Stimulated activated CD4-positive, alpha-beta T cell treated with anti-CD3 and anti-CD28 coated beads, Interleukin-4, amount 100 ng/mL, for 48 hours (primary cell): ENCODE data around the gene MAST2.
"Not testable (repeated sequence)": the region's sequence is repeated elsewhere in the genome, so short reads cannot be mapped to it uniquely, and the experiment has no call there.

ENCODE experiments used
- DNase-seq, 2 donors: peaks; one replicate each; pipeline ENCODE4 v3.0.0-alpha.2; 2020; ENCODE audit warnings: low read depth in 2 of 2

MAST2 gene

DNA sequence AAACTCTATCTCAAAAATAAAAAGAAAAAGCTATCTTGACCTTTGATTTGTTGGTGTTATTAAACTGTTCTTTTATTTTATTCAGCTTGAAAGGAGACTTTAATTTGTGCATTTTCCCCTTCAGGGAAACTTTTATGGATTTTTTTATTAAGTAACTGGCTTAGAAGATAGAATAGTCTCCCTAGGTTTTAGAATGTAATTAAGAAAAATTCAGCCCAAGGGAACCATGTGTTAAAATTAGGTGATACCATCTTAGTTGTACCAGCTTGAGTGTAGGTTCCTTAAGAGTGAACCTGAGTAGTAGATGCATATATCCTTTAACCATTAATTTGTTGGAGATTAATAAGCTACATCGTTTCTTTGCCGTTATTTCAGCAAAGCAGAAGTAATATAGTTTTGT, 11.4 kb downstream of the MAST2 start:
- DNase-seq: no peak

DNA sequence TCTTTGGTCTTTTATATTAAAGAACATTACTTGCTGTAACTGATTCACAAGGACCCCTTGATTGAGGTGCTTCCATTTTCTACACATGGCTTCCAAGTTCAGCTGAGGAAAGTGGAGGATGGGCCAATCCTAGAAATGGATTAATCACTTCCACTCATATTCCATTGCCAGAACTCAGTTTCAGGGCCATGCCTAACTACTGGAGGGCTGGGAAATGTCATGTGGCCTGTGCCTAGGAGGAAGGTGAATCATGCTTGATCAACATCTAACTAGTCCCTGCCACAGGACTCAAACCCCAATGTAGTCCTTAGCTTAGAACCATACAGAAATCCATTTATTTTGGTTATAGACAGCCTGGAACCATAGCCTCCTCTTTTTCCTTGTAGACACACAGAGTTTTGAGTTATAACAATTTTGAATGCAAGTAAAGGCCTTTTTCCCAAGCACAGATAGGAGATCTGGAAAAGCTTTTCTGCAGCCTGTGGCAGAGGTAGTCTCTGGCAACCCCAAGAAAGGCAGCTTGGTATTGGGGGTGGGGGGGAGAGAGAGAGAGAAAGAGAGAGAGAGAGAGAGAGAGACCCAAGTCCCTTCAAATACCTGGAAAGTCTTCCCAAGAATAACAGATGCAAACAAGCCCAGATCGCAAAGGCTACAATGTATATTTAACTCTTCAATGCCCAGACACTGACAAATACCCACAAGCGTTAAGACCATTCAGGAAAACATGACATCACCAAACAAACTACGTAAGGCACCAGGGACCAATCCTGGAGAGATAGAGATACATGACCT, 12.5 kb downstream of the MAST2 start:
- DNase-seq: no peak

DNA sequence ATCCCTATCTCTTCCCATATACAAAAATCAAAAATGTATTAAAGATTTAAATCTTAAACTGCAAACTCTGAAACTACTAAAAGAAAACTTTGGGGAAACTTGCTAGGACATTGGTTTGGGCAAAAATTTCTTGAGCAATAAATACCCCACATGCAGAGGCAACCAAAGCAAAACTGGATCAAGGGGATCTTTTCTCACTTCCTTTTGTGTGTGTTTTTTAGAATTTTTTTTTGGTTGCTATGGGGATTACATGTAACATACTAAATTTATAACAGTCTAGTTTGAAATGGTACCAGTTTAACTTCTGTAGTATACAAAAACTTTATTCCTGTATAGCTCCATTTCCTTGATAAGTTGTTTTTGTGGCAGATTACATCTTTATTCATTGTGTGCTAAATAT, 16.8 kb downstream of the MAST2 start:
- no peak for DNase-seq

DNA sequence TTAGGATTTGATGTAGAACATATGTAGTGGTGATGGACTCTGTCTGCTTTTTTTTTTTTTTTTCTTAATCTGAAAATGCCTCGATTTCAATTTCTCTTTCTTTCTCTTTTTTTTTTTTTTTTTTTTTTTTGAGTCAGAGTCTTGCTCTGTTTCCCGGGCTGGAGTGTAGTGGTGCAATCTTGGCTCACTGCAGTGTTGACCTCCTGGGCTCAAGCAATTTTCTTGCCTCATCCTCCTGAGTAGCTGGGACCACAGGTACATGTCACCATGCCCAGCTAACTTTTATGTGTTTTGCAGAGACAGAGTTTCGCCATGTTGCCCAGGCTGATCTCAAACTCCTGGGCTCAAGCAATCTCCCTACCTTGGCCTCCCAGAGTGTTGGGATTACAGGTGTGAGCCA, 17.4 kb downstream of the MAST2 start:
- no peak for DNase-seq

DNA sequence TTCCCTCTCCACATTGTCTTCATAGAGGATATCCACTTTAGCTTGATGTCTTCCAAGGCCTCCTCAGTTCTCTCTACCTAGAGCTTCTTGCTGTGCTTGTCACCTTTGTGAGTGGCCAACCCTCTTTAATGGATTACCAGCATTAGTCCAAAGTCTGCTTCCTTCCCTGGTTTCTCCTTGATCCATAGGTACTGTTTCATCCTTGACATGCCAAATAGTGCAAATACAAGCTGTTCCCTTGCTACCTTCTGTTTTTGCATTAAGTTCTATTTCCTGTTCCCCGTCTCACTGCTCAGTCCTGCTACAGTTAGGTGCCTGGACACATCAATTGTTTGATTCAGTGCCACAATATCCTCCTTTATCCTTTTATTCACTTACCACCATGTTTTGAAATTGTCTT, 19.2 kb downstream of the MAST2 start:
- DNase-seq: no peak

DNA sequence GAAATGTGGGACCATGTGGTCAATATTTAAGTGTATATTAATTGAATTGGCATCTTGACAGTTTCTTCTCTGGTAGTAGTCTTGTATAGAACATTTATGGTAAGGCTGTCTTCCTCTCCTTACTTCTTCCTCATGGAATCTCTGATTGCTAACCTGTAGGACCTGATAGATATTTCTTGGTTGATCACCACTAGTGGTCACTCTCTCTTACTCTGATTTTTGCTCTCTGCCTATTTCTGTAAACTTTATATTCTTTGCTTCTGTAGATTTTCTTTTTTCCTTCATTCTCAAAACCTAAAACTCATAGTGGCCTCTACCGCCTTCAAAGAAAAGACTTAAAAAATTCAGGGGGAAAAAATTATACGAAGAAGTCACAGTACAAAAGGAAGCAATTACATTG, 21.2 kb downstream of the MAST2 start:
- no peak for DNase-seq

DNA sequence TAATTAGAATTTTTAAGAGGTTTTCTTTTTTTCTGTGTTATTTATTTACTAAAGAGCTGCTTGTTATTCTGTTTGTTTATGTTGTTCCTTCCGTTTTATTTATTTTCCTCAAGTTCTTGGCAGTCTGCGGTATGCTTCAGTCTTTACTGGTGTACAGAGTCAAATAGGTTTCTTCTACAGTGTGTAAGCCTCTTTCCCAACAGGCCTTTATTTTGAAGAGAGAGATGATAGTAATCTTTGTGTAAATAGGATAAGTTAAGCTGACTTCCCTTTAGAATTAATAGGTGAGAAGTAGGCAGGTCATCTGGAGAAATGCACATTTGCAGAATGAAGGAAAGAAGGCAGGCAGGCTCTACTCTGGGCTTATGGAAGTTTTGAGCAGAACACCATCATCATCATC, 23.8 kb downstream of the MAST2 start:
- no peak for DNase-seq

DNA sequence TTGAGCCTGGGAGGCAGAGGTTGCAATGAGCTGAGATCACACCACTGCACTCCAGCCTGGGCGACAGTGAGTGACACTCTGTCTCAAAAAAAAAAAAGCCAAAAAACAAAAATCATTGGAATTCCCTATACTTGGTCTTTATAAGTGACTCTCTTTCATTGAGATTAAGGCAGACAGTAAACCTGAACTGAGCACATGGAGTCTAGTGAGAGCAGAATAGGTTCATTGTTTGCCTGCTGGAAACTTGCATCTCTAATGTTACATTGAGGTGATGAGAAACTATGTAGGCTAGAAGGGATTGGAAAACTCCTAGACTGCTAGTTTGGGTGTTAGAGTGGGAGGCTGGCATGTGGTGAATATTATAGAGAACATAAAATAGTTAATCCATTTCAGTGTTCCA, 25.4 kb downstream of the MAST2 start:
- no peak for DNase-seq

DNA sequence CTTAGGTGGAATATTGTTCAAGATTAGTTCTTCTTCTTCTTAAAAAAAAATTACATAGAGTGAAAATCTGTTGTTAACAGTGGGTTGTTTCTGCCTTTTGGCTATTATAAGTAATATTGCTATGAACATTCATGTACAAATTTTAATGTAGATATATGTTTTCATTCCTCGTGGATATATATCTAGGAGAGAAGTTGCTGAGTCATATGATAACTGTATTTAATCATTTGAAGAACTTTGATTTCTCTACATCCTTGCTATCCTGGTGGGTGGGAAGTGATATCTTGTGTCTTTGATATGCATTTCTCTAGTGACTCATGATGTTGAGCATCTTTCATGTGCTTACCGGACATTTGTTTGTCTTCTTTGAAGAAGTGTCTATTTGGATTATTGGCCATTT, 29.9 kb downstream of the MAST2 start:
- no peak for DNase-seq

DNA sequence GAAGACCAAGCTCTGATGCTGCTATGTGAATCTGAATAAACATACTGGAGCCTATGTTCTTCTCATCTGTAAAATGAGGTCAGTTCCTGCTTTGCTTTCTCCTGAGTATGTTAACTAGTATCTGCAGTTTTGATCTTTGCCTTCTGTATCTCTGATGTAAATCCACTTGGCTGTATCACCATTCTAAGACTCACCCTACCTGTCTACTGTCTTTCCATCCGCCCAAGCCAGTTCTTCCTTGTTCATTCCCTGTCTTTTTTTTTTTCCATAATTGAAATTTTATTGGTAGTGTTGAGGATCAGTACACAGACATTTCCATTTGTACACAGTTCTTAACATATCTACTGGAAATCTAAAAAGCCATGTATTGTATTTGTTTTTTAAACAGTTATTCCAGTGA, 31.3 kb downstream of the MAST2 start:
- DNase-seq: no peak

DNA sequence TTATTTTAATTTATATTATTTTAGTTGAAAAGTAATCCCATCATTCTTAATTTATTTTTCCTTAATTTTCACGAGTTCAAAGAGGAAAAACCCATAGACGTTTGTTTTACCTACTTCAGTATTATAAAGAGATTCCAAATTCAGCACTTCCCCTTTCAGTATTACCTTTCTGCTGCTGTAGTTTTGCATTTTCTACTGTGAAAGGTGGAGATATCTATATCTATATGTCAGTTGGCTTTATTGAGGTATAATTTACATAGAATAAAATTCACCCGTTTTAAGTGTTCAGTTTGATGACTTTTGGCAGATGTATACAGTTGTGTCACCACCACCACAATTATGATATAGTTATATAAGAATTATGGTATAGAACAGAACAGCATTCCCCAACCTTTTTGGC, 33.0 kb downstream of the MAST2 start:
- no peak for DNase-seq

DNA sequence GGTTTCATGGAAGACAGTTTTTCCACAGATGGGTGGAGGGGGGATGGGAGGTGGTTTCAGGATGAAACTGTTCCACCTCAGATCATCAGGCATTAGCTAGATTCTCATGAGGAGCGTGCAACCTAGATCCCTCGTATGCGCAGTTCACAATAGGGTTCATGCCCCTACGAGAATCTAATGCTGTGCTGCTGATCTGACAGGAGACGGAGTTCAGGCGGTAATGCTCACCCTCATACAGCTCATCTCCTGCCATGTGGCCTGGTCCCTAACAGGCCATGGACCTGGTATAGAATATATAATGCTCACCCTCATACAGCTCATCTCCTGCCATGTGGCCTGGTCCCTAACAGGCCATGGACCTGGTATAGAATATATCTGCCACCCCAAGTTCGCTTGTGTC, 33.4 kb downstream of the MAST2 start:
- not testable (repeated sequence) for DNase-seq

DNA sequence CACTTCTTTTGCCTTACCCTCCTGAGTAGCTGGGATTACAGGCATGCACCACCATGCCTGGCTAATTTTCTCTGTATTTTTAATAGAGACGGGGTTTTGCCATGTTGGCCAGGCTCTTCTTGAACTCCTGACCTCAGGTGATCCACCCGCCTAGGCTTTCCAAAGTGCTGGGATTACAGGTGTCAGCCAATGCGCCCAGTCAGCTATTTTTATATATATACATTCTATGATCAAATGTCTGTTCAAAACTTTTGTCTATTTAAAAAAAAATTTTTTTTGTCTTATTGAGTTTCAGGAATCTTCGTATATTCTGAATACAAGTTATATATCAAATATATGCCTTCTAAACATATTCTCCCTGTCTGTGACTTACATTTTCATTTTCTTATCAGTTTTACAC, 34.9 kb downstream of the MAST2 start:
- DNase-seq: not testable (repeated sequence)

DNA sequence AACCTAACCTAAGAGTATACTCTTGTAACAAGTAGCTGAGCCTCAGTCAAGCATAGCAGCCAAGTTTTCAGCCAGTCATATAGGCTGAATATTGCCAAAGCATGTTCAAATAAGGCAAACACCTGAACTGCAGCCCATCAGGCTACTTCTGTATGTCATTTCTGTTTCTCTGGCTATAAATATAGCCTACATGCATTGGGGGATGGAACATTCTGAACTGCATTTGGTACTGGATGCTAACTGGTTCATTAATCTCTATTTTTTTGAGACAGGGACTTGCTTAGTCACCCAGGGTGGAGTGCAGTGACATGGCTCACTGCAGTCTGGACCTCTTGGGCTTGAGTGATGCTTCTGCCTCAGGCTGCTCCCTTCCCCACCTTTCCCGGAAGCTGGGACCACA, 37.3 kb downstream of the MAST2 start:
- no peak for DNase-seq

DNA sequence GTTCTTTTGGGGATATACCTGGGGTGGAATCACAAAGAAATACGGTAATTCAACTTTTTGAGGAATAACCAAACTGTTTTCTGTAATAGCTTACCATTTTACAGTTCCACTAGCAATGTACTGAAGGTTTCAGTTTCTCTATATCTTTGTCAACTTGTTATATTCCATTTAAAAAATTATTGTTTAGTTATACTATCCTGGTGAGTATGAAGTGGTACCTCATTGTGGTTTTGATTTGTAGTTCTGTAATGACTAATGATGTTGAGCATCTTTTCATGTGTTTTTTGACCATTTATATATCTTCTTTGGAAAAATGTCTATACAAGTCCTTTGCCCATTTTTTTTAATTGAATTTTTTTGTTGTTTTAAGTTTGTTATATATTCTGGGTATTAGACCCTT, 39.4 kb downstream of the MAST2 start:
- no peak for DNase-seq

DNA sequence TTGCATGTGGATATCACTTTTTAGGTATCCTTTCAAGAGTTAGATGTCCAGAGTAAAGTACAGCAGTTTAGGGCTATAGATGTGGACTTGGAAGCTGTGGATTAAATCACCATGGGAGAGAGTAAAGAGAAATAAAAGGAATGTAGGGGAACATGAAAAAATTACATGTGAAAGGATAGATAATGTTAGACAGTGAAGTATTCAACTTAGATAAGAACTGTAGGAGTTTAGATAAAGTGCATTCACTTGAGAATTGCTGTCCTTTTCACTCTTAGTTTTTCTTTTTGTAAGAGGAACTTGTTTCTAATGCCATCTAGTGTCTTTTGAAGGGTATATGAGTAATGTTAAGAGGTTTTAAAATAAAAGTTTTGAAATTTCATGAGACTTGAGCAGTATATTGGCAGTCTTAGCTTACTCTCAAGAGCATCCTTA, 40.1 kb downstream of the MAST2 start:
- no peak for DNase-seq

DNA sequence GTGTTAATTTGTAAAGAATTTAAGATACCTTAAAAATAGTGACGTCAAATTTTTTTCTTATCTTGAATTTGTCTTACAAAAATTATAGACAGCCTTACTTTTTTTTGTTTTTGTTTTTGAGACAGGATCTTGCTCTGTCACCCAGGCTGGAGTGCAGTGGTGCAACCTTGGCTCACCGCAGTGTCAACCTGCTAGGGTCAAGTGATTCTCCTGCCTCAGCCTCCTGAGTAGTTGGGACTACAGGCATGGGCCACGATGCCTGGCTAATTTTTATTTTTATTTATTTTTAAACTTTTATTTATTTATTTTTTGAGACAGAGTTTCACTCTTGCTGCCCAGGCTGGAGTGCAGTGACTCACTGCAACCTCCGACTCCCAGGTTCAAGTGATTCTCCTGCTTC, 40.6 kb downstream of the MAST2 start:
- DNase-seq: not testable (repeated sequence)

DNA sequence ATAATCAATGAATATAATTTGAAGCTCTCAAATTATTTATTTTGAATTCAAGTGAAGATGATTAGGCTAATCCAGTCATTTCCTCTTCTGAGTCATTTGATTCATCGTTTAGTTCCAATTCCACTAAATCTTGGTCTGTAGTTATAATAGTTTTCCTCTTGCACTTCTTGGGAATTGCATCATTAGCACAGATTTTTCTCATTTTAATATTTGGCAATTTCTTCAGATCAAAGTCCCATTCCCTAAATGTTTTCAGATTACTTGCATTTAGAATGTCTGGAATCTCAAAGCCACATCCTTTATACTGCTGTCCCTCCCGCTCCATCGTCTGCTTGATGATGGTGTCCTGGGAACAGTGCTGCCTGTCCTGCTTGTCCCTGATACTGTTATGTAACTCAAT, 43.5 kb downstream of the MAST2 start:
- DNase-seq: no peak

DNA sequence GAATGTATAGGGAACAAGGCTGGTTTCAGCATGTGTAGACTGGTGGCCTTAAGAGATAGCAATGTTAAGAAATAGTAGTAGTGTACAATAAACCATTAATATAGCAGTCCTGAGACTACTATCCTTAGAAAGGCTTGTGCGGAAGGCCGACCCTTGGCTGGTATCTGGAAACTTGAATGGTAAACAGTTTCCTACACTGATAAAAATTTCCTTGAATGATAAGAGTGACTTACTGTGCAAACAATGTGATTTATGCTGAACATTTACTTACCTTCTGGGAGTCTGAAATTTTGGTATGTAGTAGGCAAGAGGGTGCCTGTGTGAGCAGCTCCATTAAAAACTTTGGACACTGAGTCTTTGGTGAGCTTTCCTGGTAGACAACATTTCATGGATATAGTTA, 44.7 kb downstream of the MAST2 start:
- DNase-seq: no peak

DNA sequence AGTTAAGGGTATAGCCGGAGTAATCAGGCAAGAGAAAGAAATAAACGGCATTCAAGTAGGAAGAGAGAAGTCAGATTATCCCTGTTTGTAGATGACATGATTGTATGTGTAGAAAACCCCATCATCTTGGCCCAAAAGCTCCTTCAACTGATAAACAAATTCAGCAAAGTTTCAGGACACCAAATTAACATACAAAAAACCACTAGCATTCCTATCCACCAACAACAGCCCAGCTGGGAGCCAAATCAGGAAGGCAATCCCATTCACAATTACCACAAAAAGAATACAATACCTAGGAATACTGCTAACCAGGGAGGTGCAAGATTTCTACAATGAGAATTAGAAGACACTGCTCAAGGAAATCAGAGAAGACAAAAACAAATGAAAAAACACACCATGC, 45.3 kb downstream of the MAST2 start:
- no peak for DNase-seq

DNA sequence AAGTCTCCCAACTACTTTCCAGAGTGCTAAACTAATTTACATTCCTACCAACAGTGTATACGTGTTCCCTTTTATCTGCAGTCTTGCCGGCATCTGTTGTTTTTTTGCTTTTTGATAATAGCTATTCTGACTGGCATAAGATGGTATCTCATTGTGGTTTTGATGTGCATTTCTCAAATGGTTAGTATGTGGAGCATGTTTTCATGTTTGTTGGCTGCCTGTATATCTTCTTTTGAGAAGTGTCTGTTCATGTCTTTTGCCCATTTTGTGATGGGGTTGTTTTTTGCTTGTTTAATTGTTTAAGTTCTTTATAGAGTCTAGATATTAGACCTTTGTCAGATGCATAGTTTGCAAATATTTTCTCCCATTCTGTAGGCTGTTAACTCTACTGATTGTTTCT, 46.6 kb downstream of the MAST2 start:
- DNase-seq: no peak

DNA sequence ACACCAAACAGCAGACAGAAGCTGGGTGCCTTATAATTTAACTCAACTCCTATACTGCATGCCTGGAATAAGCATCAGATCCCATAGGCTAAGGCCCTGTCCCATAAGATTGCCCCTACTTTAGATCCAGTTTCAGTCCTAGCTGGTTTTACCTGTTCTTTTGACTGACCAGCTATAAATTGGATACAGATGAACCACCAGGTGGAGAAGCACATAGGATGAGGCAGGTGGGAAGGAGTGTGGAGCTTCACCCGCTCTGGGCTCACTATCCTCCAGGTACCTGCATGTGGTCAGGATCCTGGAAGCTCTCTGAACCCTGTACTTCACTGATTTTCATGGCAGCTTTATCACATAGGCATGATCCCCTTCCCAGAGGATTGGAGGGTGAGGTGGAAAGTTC, 51.3 kb downstream of the MAST2 start:
- DNase-seq: no peak

DNA sequence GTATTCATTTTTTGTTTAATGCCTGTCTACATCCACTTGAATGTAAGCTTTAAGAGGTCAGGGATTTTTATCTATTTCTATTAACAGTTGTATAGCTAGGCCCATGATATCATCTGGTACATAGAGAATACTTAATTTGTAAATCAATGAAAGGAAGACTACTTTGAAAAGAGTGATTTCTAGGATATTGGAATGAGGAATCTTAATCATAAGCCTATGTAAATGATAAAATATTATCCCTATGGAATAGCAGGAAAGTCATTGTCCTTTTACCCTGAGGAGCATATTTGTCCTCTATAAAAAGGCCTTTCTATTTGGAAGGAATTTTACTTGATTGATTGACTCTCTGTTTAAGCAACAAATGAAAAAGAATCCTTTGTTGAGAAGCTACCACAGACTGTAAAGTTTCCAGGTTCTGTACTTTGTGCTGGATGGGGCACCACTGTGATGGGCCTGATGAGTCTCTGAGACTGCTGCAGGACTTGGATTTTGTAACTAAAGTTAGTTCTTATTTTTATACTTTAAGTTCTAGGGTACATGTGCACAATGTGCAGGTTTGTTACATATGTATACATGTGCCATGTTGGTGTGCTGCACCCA, 53.8 kb downstream of the MAST2 start:
- no peak for DNase-seq
